ENCODE results near the gene SOCS6. TPM values are rescaled to one million over a fixed set of nuclear protein-coding genes. Genes with fewer than 3 reads are reported as not detected.

Gene SOCS6
- total RNA-seq, 1 experiment from 2014 or later, result 28.8 TPM

DNA sequence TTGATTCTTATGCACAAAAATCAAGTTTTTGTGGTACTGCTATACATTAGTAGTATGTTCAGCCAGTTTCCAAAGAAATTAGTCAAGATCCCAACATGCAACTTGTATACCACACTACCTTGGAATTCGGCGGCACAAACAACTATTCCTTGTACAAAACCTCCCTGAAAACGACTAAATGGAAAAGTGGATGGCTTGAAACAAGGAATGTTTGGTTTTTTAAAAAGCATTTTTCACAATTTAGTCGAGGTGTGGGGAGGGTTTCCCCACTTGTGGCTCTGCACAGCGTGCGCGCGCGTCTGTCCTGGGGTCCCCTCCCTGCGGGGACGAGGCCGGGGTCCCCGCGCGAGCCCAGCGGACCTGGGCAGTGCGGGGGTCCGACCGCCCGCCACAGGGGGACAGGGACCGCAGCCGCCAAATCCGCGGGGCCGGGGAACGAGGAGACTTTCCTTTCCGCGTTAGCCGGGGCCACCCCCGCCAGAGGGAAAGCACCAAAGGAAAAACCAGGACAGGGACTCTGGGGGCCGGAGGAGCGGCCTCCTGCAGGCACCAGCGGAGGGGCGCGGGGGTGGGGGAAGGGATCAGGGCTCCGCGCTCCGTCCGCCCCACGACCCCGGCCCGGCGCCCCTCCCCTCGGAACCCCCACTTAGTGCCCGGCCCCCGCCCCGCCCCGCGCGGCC lies 534 bp upstream of the SOCS6 start:
- peak; percentile 50 for DNase-seq (ENCODE audit: low read depth)

DNA sequence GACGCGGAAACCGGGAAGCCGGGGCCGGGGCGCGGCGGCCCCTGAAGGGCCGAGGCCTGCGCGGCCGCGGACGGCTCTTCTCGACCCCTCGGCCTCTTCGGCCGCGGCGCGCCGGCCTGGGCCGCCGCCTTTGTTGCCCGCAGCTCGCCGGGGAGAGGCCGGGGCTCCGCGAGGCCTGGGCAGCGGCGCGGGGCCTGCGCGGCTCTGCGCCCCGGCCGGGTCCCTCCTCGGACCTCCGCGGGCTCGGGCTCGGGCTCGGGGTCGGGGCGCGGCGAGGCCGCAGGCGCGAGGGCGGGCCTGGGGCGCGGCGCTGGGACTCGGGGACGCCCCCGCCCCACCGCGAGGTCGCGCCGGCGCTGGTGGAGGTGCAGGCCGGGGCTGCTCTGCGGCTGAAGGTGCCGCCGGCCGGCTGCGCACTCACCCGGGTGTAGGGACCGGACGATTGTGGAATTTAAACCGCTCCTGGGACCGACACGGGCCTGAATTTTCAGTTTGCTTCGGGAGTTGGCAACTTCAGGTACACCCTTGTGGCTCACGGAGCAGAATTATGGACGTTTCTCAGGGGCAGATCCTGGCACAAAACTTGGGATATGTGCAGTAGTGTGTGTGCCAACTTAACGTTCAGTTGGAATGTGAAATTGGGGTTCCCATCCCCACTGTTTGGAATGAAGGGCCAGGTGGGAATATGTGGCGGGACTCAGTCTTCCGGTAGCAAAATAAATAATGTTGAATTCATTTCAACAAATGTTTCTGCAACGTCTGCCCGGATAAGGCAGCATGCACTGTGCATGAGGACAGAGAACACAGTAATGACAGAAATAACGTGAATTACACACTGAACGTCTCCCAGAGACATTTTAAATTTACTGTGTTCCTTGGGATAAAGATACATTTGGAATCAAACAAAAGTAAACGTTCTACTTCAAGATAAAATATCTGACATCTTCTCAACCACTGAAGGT lies 787 bp downstream of the SOCS6 start:
- DNase-seq (ENCODE audit: low read depth), result peak; percentile 42

DNA sequence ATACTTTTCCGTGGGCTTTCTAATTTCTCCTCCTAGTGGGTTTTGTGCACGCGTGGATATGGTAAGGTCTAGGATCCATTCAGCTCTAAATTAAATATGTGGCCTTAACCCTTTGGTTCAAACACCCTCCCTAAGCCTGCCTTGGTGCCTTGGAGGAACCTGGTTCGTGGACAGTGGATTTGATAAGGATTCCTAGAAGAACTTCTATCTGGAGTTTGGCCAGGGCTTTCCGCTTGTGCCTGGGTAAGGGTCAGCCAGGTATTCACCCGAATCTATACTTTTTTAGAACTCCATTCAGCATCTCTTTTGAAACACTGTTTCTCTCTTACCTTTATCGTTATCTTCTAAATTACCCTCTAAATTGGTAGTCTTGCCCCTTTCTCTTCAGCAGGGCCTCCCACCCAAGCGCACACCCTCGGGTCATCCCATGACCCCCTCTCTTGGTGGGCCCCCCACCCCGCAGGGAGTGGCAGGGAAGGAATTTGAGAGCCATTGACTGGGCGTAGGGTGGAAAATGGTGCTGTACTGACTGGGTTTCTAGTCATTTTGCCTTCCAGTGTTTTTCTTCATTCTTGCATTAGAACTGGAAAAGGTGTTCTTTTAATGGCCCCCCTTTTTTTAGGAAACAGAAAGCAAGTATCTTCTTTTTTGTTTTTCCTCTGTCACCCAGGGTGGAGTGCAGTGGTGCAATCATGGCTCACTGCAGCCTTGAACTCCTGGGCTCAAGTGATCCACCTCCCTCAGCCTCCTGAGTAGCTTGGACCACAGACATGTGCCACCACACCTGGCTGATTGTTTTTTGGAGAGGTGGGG lies 1.8 kb downstream of the SOCS6 start:
- no peak for DNase-seq (ENCODE audit: low read depth)

DNA sequence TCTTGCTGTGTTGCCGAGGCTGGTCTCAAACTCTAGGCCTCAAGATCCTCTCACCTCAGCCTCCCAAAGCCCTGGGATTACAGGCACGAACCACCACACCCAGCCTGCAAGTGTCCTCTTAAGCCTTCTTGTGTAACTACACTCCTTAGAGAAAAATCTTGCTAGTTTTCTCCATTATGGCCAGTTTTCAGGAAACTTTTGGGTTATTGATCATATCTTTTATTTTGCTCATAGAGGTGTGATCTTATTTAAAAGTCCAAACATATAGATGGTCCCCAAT lies 2.4 kb downstream of the SOCS6 start:
- no peak for DNase-seq (ENCODE audit: low read depth)

DNA sequence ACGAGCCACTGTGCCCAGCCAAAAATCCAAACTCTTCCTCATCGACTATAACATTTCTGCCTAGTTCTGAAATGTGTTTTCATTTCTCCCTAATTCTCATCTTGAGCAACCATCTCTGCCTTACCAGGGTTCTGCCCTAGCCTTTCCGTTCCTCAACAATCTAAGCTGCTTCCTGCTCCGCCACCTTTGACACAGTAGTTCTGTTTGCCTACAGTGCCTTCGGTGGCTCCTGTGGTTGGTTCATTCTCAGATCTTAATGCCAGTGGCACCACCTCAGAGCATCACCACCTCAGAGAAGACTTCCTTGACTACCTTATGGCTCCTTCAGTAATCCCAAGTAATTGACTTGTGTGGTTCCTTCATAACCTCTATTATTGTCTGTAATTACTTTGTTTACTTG lies 3.8 kb downstream of the SOCS6 start:
- DNase-seq (ENCODE audit: low read depth), result no peak

DNA sequence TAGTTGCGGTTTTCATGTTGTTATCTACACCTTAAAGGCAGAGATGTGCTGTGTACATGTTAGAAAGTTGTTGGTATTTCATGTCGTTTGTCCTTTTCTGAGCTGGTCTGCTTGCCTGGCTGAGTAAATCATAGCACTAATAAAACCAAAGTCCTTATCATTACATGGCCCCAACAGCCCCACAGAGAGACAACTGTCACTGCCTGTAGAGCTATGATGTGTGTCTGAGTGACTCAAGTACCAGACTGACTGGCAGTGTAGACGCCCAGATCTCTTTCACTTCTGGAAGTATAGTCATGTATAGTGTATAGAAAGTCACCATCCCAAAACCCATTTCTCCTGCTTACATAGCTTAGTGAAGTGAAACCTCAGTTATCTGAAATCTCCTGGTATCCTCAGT lies 4.3 kb downstream of the SOCS6 start:
- DNase-seq (ENCODE audit: low read depth), result no peak

DNA sequence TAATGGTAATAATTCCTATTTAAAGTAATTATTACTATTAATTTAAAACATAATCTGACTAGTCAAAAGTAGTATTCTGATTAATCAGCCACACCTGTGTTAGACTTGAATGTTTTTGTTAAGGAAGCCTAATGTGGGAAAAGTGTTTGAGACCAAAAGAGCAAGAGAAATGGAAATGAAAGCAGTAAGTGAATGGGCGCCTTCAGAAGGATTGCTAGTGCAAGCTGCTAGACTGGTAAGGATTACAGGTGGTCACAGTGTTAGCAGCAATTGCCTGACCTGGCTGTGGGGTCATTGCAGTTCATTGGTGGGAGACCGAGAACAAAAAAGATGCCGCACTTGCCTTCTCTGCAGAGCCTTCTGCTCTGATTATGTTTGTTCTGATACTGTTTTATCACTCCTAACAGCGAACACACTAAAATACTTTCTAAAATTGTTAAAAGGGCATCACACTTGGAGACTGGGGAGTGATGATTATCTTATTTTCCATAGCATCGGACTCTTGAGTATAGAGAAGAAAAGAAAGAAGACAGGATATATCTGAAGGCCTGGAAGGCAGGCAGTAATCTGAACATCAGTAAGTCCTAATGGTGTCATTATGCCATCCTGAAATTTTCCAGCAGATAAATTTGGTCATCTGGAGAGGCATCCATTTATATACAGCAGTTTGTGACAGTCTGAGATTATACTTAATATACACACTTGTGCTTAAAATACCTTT lies 5.8 kb downstream of the SOCS6 start:
- no peak for DNase-seq (ENCODE audit: low read depth)

DNA sequence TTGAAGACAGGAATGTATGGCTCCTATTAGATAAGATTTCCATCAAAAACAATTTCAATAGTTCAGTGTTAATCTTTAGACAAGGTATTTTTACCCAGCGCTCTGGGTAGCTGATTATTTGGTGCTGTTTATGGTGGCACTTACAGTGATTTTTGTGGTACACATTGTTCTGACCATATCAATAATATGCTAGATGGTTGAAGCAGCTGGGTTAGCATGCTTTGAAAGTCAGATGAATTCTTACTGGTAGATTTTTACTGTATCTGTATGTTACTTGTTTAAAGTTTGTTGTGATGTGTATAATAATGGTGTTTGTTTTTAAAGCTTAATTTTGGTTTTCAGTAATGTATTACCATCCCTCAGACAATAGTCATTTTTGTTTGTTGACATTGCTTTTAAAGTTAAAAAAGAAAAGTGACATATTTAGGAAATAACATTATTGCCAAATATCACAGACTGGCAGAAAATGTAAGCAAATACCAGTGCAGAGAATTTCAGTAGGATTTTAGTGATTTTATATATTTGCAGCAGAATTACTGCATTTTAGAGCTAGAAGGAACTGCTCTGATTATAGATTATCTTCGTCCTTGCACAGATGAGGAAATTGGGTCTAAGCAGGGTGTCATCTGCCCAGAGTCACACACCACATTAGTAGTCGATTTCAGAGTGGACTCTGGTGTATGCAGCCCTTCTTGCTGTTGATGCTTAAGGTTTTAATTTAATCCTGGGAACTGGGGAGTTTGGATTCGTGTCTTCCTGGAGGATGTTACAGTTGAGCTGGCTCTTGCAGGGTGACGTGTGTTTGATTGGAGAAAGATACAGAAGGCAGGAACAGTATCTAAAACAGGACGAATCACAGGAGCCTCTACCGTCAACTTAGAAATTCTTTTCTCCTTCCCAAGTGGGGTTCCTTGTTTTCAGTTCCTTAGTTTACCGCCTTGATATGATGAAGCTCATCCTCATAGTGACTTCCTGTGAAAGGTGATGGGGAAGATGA lies 6.6 kb downstream of the SOCS6 start:
- no peak for DNase-seq (ENCODE audit: low read depth)

DNA sequence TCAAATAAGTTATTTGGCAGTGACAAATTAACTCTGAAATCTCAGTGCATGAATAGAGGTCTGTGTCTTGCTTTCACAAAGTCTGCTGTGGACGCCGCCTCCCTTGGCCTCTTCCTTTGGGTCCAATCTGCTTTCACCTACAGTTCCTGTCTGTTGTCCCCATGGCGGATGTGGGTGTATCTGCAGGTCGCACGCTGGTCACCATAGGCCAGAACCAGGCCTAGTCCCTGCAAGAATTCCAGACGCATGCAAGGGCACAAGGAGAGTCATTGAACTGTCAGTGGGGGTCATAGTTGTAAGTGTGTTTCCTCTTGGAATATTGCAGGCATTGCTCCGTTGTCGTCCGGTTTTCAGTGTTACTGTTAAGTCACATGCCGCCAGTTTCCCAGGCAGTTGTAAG lies 7.4 kb downstream of the SOCS6 start:
- no peak for DNase-seq (ENCODE audit: low read depth)

DNA sequence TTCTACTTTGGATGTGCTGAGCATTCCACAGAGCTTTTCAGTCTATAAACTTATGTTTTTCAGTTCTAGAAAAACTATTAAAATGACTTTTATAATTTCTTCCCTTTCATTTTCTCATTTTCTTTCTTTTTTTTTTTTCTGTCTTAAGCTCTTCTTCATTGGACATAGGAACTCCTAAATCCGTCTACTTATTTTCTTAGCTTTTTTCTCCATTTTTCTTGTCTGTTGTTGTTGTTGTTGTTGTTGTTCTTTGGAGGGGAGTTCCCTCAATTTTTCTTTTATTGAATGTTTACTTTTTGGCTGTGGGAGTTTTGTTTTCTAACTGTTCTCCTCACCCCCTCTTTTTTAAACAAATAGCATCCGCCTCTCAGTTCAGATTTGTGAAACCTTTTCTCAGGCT lies 7.9 kb downstream of the SOCS6 start:
- DNase-seq (ENCODE audit: low read depth), result no peak

DNA sequence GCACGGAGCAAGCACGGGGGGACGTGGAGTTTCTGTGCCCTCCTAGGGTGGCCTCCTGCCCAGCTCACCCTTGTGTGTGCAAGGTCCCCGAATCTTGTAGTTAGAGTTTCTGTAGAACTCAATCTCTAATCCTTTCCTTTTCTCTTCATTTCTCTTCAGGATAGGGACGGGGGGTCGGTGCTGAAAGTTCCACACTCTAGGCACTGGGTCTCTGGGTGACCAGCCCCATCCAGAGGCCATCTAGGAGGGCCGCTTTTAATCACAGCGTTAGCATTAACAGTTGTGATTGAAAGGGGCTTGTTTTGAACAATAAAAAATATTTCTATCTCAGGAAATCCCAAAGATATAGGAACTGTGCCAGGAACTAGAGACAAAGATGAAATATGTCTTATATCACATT lies 10.5 kb downstream of the SOCS6 start:
- no peak for DNase-seq (ENCODE audit: low read depth)

DNA sequence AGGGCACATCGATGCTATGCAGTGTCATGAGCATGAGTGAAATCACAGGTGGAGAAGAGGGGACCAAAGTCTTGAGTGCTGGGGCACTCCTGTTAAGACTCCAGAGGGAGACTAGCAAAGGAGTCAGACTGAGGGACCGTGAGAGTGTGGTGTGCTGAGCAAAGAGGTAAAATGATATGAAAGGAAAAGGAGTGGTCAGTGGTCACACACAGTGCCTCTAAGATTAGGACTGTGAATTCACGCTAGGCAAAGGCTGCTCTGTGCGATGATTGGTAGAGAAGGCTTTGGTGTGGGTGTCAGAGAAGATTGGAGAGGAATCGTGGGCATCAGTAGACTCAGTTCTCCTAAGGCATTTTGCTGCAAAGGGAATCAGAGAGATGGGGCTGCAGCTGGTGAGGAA lies 12.8 kb downstream of the SOCS6 start:
- no peak for DNase-seq (ENCODE audit: low read depth)

DNA sequence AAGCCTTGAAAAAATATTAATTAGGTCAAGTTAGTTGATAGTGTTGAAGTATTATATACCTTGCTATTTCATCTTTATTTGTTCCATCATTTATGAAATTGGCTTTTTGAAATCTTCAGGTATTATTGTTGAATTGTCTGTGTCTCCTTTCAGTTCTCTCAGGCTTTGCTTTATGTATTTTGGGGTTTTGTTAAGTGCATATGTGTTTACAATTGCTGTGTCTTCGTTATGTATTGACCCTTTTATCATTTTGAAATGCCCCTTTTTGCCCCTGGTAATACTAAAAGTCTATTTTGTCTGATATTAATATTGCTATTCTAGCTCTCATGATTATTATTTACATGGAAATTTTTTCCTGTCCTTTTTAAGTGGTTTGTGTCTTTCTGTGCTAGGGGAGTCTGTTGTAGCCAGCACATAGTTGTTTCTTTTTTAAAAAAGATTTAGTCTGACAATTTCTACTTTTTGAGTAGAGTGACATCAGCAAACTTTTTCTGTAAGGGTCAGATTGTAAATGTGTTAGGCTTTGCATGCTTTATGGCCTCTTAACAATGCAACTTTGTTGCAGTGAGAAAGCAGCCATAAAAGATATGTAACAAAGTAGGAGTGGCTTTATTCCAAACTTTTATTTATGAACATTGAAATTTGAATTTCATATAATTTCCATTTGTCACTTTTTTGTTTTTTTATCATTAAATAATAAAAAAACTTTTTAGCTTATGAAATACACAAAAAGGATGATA lies 19.9 kb downstream of the SOCS6 start:
- no peak for DNase-seq (ENCODE audit: low read depth)

DNA sequence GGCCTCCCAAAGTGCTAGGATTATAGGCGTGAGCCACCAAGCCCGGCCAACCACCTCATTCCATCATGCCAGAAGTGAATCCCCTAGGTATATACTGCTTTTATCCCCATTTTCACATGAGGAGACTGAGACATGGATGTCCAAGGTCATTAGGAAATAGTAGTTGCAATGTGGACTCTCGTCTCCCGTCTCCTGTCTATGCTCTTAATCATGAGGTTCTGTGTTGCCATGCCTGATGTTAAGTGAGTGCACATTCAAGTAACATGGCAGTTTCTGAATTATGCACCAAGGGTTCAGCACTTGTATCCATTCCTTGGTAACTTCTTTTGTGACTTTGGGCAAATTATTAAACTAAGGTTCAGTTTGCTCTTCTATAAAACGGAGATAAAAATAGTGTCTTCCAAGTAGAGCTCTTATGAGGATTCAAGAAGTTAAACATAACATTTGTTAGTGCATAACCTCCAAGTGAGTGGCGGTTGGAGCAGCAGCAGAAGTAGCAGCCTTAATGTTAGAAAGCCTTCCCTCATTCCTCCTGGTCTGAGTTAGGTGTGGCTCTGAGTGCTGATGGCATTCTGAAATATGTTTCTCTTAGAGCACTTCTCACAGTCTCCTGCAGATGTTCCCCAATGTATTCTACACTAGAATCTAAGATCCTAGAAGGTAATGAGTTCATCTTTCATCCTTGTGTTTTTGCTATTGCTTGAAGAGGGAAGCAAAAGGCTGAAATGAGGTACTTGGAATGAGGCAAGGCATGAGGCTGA lies 21.9 kb downstream of the SOCS6 start:
- no peak for DNase-seq (ENCODE audit: low read depth)

DNA sequence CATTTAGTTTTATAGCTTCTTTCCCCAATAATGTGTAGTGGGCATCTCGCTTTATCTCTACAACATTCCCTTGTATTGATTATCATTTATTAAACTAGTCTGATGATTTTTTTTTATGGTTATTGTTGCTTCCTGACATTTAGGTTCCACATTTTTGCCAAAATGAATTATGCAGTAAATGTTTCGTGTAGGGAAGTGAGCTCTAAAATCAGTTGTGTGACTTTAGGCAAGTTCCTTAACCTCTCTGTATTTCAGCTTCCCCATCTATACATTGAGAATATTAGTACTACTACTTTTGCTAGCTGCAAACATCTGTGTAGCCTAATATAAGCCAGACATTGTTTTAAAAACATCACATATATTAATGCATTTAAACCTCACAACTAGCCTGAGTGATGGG lies 22.9 kb downstream of the SOCS6 start:
- no peak for DNase-seq (ENCODE audit: low read depth)

DNA sequence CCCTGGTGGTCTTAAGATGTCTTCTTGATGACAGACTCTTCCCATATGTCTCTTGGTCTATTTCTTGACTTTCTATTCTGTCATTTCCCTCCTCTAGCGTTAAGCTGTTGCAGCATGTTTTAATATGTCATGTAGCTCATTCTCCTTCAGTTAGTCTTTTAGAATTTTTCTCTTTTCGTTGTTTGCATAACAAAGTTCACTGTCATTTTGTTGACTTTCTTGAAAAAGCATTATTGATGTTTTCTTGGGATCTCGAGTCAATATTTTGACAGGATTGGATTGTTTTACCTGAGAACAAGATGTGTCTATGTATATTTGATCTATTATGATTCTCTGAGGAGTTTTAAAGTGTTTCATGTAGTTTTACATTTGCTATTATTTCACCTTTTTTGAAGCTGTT lies 24.8 kb downstream of the SOCS6 start:
- DNase-seq (ENCODE audit: low read depth), result no peak

DNA sequence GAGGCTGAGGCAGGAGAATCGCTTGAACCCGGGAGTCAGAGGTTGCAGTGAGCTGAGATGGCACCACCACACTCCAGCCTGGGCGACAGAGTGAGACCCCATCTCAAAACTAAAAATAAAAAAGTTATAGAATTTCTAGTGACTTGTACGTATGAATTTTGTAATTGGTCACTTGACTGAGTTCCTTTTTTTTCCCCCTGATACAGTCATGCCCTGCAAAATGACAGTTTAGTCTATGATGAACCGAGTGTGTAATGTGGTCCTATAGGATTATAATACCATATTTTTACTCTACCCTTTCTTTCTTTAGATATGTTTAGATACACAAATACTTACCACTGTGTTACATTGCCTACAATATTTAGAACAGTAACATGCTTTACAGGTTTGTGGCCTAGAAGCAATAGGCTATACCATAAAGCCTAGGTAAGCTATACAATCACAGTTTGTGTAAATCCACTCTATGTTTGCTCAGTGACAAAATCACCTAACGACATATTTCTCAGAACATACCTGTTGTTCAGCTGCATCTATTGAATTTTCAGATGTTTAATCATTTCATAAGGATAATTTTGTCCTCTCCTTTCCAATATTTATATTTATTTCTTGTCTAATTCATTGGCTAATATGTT lies 25.4 kb downstream of the SOCS6 start:
- no peak for DNase-seq (ENCODE audit: low read depth)

DNA sequence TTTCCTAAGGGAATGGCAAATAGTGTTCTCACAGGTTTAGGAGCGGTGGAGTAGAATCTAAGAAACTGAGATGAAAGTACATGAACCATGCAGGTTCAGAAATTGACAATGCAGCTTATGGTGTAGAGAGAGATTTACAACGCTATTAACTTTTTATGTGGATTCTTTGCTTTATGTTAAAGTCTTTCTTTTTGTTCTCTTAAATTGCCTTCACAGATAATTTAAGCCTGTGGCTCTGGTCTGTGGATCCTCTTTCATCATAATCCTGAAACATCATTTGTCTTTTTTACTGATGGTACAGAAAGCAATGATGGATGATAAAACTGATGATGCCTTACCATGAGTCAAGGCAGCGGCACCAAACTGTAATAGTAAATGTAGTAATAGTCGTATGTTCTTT lies 30.3 kb downstream of the SOCS6 start:
- DNase-seq (ENCODE audit: low read depth), result no peak

DNA sequence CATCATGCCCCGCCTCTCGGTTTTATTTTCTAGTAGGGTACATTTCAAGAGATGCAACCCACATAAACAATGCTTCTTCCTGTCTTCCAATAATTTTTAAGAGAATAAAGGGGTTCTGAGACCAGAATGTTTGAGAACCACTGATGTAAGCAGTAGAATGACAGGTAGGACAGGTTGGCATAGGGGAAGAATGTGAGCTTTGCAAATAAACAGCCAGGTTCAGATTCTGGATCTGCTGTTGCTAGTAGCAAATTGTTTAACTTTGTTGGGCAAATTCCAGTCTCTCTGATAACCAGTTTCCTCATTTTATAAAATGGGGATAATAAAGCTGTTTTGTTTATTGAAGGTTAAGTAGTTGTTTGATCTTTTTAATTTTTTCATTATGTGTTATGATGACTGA lies 32.8 kb downstream of the SOCS6 start:
- no peak for DNase-seq (ENCODE audit: low read depth)
